ENCODE results near the gene RPSA.
"Not testable (repeated sequence)": the region's sequence is repeated elsewhere in the genome, so short reads cannot be mapped to it uniquely, and the experiment has no call there.

The RPSA gene

DNA sequence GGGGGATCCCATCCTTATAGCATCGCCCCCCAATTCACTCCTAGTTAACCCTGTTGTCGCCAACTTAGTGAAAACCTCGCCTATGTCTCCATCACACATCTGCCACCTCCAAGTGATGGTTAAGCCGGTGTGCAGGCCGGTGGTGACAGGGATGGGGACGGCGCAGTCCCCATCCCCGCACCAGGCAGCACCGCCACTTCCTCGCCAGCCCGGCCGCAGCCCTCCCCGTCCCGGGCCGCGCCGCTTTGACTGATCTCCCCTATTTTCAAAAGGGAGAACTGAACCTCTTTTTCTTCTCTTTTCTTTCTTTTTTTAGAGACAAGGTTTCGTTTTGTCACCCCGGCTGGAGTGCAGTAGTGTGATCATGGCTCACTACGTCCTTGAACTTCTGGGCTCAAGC is 49.6 kb downstream of the RPSA start:
- no peak for DNase-seq (ENCODE audit: low read depth)

DNA sequence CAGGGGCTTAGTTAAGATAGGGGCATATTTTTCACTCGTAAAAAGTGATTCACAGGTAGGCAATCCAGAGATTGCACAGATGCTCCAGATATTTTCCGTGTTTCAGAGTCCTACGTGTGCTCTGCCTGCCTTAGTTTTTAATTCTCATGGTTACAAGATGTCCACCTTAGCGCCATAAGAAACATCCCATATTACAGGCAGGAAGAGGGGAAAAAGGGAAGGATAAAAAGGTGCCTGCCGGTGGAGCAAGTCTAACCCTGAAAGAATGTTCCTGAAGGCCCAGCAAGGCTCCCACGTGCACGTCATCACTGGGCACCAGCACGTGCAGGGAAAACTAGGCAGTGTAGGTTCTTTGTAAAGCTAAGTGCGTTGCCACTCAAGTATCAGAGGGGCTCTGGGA is 50.8 kb downstream of the RPSA start:
- no peak for DNase-seq (ENCODE audit: low read depth)

DNA sequence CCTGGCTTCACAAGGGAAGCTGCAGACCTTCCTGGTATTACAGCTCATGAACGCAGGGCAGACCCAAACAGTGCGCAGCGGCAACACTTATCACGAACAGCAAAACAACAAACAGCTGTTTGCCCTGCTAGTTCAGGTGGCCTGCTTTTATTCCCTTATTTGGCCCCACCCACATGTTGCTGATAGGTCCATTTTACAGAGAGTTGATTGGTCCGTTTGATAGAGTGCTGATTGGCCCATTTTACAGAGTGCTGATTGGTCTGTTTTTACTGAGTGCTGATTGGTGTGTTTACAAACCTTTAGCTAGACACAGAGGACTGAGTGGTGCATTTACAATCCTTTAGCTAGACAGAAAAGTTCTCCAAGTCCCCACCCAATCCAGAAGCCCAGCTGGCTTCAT is 52.1 kb downstream of the RPSA start:
- DNase-seq (ENCODE audit: low read depth) = not testable (repeated sequence)

DNA sequence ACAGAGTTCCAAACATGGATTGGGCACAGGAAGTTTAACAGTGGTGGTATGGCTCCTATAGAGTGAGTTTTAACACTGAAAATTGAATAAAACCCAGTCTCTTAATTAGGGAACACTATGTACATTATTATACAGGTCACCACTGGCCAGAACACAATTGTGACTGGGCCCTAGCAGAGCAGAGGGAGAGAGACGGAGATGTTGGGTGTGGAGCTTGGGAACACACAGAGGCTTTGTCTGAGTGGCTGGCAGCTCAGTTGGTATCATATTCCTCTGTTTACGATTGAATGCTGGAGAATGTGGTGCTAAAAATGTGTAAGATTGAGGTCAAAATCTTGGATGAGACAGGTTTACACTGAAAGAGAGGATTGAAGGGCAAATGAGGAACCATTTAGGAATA is 54.2 kb downstream of the RPSA start:
- DNase-seq (ENCODE audit: low read depth) = no peak
